HFFc6 (cell line): ENCODE results near the gene G6PC2. TPM values are rescaled to one million over a fixed set of nuclear protein-coding genes. Genes with fewer than 3 reads are reported as not detected.

Experiments used
- DNase-seq: peaks from one replicate; pipeline ENCODE4 v3.0.0-alpha.2; 2018
- H3K27ac Mint-ChIP-seq: 2 replicates; pipeline ENCODE4 v1.8.0; 2020; ENCODE audit warnings: mild to moderate bottlenecking, mixed read lengths
- H3K27me3 Mint-ChIP-seq: 2 replicates; pipeline ENCODE4 v1.8.0; 2021; ENCODE audit warnings: mild to moderate bottlenecking, moderate library complexity, mixed read lengths; ENCODE audit not compliant: insufficient read depth
- H3K36me3 Mint-ChIP-seq: 2 replicates; pipeline ENCODE4 v1.8.0; 2021; ENCODE audit warnings: low read depth, mixed read lengths
- H3K4me1 Mint-ChIP-seq: 2 replicates; pipeline ENCODE4 v1.8.0; 2020; ENCODE audit warnings: low read depth, mixed read lengths
- H3K4me3 Mint-ChIP-seq: 2 replicates; pipeline ENCODE4 v1.8.0; 2020; ENCODE audit warnings: mild to moderate bottlenecking, moderate library complexity, mixed read lengths
- H3K9me3 Mint-ChIP-seq: 2 replicates; pipeline ENCODE4 v1.8.0; 2020; ENCODE audit warnings: mild to moderate bottlenecking, mixed read lengths
- total RNA-seq, 6 experiments: library from RNA; stranded (reverse); fragmentation: NEBNext Ultra II Directional; extraction: Animal tissue kit (Norgen Biotek cat#: 25700); gene quantifications; 2 replicates in 1 of 6; 3 replicates in 5 of 6; pipeline ENCODE4 v1.2.3, GENCODE V29; 2021
- TF ChIP-seq, protein P1 (sequence below): fragments of 200-600 bp; sonication (generic); IDR thresholded peaks from 2 replicates; pipeline ENCODE4 v1.5.0; 2021; ENCODE audit warnings: antibody characterized with exemption, mild to moderate bottlenecking

G6PC2 gene
- total RNA-seq, 6 experiments from 2014 or later = not detected

DNA sequence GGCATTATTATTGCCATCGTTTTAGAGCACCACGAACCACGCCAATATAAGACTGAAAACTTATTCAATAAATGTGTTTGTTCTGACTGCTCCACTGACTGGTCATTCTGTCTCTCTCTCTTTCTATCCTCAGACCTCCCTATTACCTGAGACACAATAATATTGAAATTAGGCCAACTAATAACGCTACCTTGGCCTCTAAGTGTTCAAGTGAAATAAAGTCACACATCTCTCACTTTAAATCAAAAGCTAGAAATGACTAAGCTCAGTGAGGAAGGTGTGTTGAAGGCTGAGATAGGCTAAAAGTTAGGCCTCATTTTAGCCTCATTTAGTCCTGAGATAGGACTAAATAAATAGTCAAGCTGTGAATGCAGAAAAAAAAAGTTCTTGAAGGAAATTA is 38.8 kb downstream of the G6PC2 start:
- Mint-ChIP-seq H3K27ac (no peak overlapping the region), H3K27me3 (no peaks in the 10 kb centered on the region), H3K9me3 (no peaks in the 10 kb centered on the region), H3K36me3 (no peaks in the 10 kb centered on the region), H3K4me1 (peaks cover 13% of the 10 kb centered on the region), H3K4me3 (no peak overlapping the region)
- no peak for DNase-seq
- TF ChIP-seq, protein P1, sequence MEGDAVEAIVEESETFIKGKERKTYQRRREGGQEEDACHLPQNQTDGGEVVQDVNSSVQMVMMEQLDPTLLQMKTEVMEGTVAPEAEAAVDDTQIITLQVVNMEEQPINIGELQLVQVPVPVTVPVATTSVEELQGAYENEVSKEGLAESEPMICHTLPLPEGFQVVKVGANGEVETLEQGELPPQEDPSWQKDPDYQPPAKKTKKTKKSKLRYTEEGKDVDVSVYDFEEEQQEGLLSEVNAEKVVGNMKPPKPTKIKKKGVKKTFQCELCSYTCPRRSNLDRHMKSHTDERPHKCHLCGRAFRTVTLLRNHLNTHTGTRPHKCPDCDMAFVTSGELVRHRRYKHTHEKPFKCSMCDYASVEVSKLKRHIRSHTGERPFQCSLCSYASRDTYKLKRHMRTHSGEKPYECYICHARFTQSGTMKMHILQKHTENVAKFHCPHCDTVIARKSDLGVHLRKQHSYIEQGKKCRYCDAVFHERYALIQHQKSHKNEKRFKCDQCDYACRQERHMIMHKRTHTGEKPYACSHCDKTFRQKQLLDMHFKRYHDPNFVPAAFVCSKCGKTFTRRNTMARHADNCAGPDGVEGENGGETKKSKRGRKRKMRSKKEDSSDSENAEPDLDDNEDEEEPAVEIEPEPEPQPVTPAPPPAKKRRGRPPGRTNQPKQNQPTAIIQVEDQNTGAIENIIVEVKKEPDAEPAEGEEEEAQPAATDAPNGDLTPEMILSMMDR = no peak

DNA sequence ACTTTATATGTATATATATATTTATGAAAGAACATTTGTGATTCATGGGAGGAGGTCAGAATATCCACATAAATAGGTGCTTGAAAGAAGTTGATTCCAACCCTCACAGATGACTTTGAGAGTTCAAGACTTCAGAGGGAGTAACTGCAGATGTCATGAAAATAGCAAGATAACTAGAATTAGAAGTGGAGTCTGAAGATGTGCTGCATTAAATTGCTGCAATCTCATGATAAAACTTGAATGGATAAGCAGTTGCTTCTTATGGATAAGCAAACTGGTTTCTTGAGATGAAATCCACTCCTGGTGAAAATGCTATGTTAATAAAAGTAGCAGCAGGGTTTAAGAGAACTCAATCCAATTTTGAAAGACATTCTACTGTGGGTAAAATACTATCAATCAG is 40.2 kb downstream of the G6PC2 start:
- H3K9me3 Mint-ChIP-seq = no peaks in the 10 kb centered on the region
- no peaks in the 10 kb centered on the region for H3K36me3 Mint-ChIP-seq
- no peaks in the 10 kb centered on the region; the same call in 1 of the 2 replicates for H3K4me1 Mint-ChIP-seq
- no peak for DNase-seq
- H3K27ac Mint-ChIP-seq = no peak overlapping the region
- H3K27me3 Mint-ChIP-seq = no peaks in the 10 kb centered on the region
- TF ChIP-seq, protein P1 = no peak
- H3K4me3 Mint-ChIP-seq = no peak overlapping the region

DNA sequence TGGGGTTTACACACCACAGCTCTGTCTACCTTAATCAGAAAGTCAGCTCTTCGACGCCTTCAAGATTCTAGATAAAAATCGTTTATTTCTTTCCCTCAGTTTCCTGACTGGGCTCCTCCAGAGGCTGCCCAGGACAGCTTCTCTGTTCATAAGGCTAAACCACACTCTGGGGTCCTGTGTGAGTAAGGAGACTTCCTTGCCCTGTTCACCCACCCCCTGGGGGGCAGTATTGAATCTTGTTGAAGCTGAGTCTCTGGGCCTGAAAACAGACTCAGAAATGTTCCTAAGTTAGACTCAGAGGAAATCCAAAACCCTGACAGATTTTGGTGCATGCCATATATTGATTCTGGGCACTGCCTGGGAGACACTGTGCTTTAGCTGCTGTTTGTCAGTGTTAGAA is 43.0 kb downstream of the G6PC2 start:
- DNase-seq = no peak
- H3K27me3 Mint-ChIP-seq = no peaks in the 10 kb centered on the region
- TF ChIP-seq, protein P1 = no peak
- no peaks in the 10 kb centered on the region for H3K36me3 Mint-ChIP-seq
- H3K9me3 Mint-ChIP-seq = no peaks in the 10 kb centered on the region
- H3K27ac Mint-ChIP-seq = no peak overlapping the region
- no peak overlapping the region for H3K4me3 Mint-ChIP-seq
- no peaks in the 10 kb centered on the region for H3K4me1 Mint-ChIP-seq

DNA sequence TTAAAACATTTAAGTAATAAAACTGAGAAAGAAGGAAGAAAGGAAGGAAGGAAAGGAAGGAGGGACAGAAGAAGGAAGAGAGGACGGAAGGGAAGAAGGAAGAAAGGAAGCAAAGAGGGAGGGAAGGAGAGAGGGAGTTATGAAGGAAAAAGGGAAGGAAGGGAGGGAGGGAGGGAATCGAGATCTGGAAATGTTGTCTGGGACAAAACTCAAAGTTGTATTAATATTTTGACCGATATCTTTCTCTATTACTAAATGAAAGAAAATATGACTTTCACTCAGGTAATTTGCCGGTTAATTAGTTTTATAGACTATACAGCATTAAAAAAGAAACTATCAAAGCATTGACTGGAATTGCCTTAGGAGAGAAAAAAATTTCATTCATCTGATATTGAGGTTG is 44.4 kb downstream of the G6PC2 start:
- no peak overlapping the region for H3K27ac Mint-ChIP-seq
- no peaks in the 10 kb centered on the region for H3K9me3 Mint-ChIP-seq
- no peaks in the 10 kb centered on the region; the same call in 1 of the 2 replicates for H3K27me3 Mint-ChIP-seq

DNA sequence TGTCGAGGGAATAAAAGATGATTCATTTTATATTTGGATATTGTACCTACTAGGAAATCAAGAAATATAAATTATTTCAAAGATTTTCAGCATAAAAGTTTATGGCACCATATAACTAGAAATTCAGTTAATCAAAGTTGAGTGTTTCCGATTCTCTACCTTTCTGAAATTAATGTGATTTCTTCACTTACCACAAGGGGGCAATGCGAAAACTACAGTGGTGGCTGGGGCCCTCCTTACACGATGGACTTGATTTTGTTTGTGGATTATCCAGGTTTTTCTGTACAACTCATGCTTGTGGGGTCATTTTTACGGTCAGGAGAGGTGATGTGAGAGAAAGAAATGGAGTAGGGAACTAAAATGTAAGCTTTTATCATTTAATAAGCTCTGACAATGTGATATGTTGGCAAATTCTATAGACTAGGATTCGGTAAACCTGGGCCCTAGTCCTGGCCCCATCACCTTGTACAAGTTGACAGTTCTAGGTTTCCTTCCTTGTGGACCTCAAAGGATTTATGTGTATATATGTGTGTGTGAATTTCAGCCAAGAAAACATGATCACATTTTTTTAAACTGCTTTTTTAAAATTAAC is 47.6 kb downstream of the G6PC2 start:
- DNase-seq = no peak
- no peak overlapping the region for H3K27ac Mint-ChIP-seq
- H3K4me1 Mint-ChIP-seq = no peaks in the 10 kb centered on the region
- no peaks in the 10 kb centered on the region for H3K9me3 Mint-ChIP-seq
- no peak overlapping the region for H3K4me3 Mint-ChIP-seq
- H3K27me3 Mint-ChIP-seq = no peaks in the 10 kb centered on the region; the same call in 1 of the 2 replicates
- H3K36me3 Mint-ChIP-seq = no peaks in the 10 kb centered on the region
- TF ChIP-seq, protein P1 = peak; percentile 82

More for the DNA sequence above, 44.4 kb downstream of the G6PC2 start:
- Mint-ChIP-seq H3K4me3 (no peak overlapping the region), H3K4me1 (no peaks in the 10 kb centered on the region), H3K36me3 (no peaks in the 10 kb centered on the region)
- no peak for DNase-seq
- TF ChIP-seq, protein P1 = no peak
